ENCODE measurements around the gene PKIG.

GRCh38 chr20:44666066-44666465, 83.7 kb downstream of the PKIG start:
- TF ChIP-seq, protein P1, sequence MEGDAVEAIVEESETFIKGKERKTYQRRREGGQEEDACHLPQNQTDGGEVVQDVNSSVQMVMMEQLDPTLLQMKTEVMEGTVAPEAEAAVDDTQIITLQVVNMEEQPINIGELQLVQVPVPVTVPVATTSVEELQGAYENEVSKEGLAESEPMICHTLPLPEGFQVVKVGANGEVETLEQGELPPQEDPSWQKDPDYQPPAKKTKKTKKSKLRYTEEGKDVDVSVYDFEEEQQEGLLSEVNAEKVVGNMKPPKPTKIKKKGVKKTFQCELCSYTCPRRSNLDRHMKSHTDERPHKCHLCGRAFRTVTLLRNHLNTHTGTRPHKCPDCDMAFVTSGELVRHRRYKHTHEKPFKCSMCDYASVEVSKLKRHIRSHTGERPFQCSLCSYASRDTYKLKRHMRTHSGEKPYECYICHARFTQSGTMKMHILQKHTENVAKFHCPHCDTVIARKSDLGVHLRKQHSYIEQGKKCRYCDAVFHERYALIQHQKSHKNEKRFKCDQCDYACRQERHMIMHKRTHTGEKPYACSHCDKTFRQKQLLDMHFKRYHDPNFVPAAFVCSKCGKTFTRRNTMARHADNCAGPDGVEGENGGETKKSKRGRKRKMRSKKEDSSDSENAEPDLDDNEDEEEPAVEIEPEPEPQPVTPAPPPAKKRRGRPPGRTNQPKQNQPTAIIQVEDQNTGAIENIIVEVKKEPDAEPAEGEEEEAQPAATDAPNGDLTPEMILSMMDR (IDR thresholded peaks at IDR 0.05): no peak
- no peak for TF ChIP-seq POLR2A (IDR thresholded peaks at IDR 0.05)
